RWPE2 (cell line): ENCODE results near the gene NDUFS8.

Source experiments
- ATAC-seq: fragments of 200-7000 bp; cut with Tn5 transposase; 3 replicates; pipeline ENCODE4 v1.9.1; 2021; ENCODE audit warnings: low read depth
- DNase-seq: peaks from one replicate; pipeline ENCODE4 v3.0.0-alpha.2; 2020; ENCODE audit warnings: low spot score
- H3K27ac ChIP-seq: fragments of 450-650 bp; 2 replicates; pipeline ENCODE4 v1.5.1; 2017; ENCODE audit warnings: mild to moderate bottlenecking; ENCODE audit not compliant: poor library complexity, severe bottlenecking
- H3K27me3 ChIP-seq: fragments of 250-450 bp; sonication (Bioruptor Pico); 2 replicates; pipeline ENCODE4 v1.5.1; 2021; ENCODE audit warnings: mild to moderate bottlenecking, moderate library complexity; ENCODE audit not compliant: insufficient read depth, poor library complexity, severe bottlenecking
- H3K36me3 ChIP-seq: fragments of 250-450 bp; sonication (Bioruptor Pico); 2 replicates; pipeline ENCODE4 v1.5.1; 2020; ENCODE audit warnings: low read depth, mild to moderate bottlenecking, moderate library complexity
- H3K4me1 ChIP-seq: fragments of 250-450 bp; sonication (Bioruptor Pico); 2 replicates; pipeline ENCODE4 v1.5.1; 2021; ENCODE audit warnings: mild to moderate bottlenecking, moderate library complexity; ENCODE audit not compliant: insufficient read depth, poor library complexity, severe bottlenecking
- H3K4me3 ChIP-seq: fragments of 250-450 bp; sonication (Bioruptor Pico); 2 replicates; pipeline ENCODE4 v1.5.1; 2021; ENCODE audit warnings: mild to moderate bottlenecking, moderate library complexity; ENCODE audit not compliant: severe bottlenecking
- H3K9me3 ChIP-seq: fragments of 250-450 bp; sonication (Bioruptor Pico); 2 replicates; pipeline ENCODE4 v1.5.1; 2021; ENCODE audit warnings: mild to moderate bottlenecking, moderate library complexity; ENCODE audit not compliant: severe bottlenecking
- CTCF ChIP-seq: fragments of 450-650 bp; IDR thresholded peaks from one replicate; pipeline ENCODE4 v1.5.1; 2017; ENCODE audit warnings: mild to moderate bottlenecking, moderate library complexity; ENCODE audit not compliant: poor library complexity, severe bottlenecking

NDUFS8 gene

GRCh38 chr11:68081691-68082090, 51.2 kb downstream of the NDUFS8 start:
- no peaks in the 10 kb centered on the region for H3K36me3 ChIP-seq
- H3K27me3 ChIP-seq, result no peaks in the 10 kb centered on the region
- H3K4me3 ChIP-seq, result no peak overlapping the region
- TF ChIP-seq CTCF, result no peak
- DNase-seq, result no peak
- ATAC-seq, result peak; percentile 64; the same call in 2 of the 3 replicates
- no peak overlapping the region for H3K27ac ChIP-seq
- H3K4me1 ChIP-seq, result peaks cover 7% of the 10 kb centered on the region
- no peaks in the 10 kb centered on the region for H3K9me3 ChIP-seq

- DNase-seq (no peak), ATAC-seq (no peak)
- Histone ChIP-seq H3K9me3 (no peaks in the 10 kb centered on the region), H3K36me3 (no peaks in the 10 kb centered on the region), H3K4me1 (peaks cover 7% of the 10 kb centered on the region), H3K27me3 (no peaks in the 10 kb centered on the region), H3K27ac (no peak overlapping the region), H3K4me3 (no peak overlapping the region)
- no peak for TF ChIP-seq CTCF
Measured at GRCh38 chr11:68082481-68082880, 52.0 kb downstream of the NDUFS8 start.

GRCh38 chr11:68083517-68083916, 53.0 kb downstream of the NDUFS8 start:
- Histone ChIP-seq H3K27ac (no peak overlapping the region), H3K4me1 (peaks cover 7% of the 10 kb centered on the region), H3K27me3 (no peaks in the 10 kb centered on the region), H3K4me3 (no peak overlapping the region), H3K36me3 (no peaks in the 10 kb centered on the region), H3K9me3 (no peaks in the 10 kb centered on the region)
- DNase-seq (no peak), ATAC-seq (no peak)
- no peak for TF ChIP-seq CTCF
